ENCODE data around the gene RPN1.

The RPN1 gene

DNA sequence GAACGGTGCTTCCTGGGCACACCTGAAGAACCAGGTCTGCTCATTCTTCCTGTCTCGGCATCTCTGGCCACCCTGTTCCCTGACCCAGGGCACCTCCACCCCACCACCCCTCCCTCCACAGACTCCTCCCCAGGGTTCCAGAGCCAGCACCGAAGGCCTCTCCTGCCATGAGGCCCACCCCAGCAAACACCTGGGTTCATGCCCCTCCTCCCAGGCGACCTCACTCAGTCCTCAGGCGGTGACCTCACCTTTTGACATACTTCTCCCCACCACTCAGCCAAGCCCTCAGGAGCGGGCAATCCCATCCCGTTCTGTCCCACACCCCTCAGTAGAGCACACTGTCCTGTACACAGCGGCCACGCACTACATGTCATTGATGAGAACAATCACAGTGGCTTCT is 72.3 kb downstream of the RPN1 start:
- H3K4me3 ChIP-seq (ENCODE audit: low read depth, low read length) = no peak overlapping the region
- DNase-seq (ENCODE audit: low read depth) = no peak
- TF ChIP-seq CTCF (IDR thresholded peaks at IDR 0.05; ENCODE audit: low read depth, low read length, missing control alignments) = no peak

GRCh38 chr3:128577711-128578110 is 72.9 kb downstream of the RPN1 start:
- H3K4me3 ChIP-seq (ENCODE audit: low read depth, low read length) = no peak overlapping the region
- DNase-seq (ENCODE audit: low read depth) = no peak
- TF ChIP-seq CTCF (IDR thresholded peaks at IDR 0.05; ENCODE audit: low read depth, low read length, missing control alignments) = no peak

DNA sequence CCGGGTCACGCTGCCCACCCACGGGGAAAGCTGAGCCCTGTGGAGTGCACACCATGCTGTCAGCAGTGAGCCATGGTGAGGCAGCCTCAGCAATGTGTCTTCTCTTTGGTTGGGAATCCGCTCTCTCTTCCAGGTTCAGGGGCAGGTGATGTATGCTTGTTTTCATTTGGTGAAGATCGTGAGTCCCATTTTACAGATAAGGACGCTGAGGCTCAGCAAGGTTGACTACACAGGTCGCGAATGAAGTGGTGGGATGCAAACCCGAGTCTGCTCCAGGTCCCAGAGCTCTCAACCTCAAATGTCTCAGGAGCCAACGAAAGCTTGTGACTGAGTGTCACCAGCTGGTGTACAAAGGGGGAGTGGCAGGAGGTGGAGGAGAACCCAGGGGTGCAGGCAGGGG is 74.3 kb downstream of the RPN1 start:
- TF ChIP-seq CTCF (IDR thresholded peaks at IDR 0.05; ENCODE audit: low read depth, low read length, missing control alignments) = no peak
- no peak overlapping the region for H3K4me3 ChIP-seq (ENCODE audit: low read depth, low read length)
- DNase-seq (ENCODE audit: low read depth) = no peak

- TF ChIP-seq CTCF (IDR thresholded peaks at IDR 0.05; ENCODE audit: low read depth, low read length, missing control alignments) = no peak
- no peak for DNase-seq (ENCODE audit: low read depth)
- no peak overlapping the region for H3K4me3 ChIP-seq (ENCODE audit: low read depth, low read length)
Measured at GRCh38 chr3:128575777-128576176, 74.8 kb downstream of the RPN1 start.

DNA sequence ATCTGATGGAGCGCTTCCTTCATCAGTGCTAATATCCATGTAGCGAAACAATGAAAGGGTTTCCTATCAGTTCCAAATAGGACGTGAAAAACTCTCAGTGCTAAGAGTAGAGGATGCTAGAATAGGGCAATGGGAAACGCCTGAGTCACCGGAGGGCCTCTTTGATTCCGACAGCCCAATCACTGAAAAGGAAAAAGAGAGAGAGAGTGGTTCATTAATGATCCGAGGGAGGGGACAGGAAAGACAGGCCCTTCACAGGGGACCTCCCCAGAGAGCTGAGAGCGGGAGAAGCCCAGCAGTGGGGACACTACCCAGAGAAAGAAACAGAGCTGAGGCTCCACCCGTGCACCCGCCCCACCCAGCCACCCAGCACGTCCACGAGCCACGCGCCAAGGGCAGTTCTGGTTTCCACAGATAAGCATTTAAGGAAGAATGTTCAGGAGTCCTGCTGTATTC is 76.9 kb downstream of the RPN1 start:
- no peak for DNase-seq (ENCODE audit: low read depth)
- no peak overlapping the region for H3K4me3 ChIP-seq (ENCODE audit: low read depth, low read length)
- TF ChIP-seq CTCF (IDR thresholded peaks at IDR 0.05; ENCODE audit: low read depth, low read length, missing control alignments) = no peak

DNA sequence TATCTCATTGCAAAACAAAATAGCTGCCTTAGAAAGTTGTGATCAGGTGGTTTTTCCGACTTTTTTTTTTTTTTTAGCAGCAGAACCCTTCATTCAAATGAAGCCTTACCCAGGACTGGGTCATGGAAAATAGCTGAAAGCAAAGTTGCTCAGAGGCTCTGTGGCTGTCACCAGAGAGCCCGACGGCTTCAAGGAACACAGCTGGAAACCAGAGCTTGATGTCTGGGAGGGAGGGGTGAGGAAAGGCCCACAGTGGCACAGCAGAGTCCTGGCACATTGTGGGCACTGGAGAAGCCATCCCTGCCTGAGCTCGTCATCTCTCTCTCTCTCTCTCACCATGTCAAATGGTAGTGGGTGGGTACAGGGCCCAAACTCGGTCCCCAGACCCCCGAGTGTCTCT is 77.5 kb downstream of the RPN1 start:
- no peak for DNase-seq (ENCODE audit: low read depth)
- no peak for TF ChIP-seq CTCF (IDR thresholded peaks at IDR 0.05; ENCODE audit: low read depth, low read length, missing control alignments)
- H3K4me3 ChIP-seq (ENCODE audit: low read depth, low read length) = no peak overlapping the region

- H3K4me3 ChIP-seq (ENCODE audit: low read depth, low read length) = no peak overlapping the region
- DNase-seq (ENCODE audit: low read depth) = no peak
- peak; percentile 46 for TF ChIP-seq CTCF (IDR thresholded peaks at IDR 0.05; ENCODE audit: low read depth, low read length, missing control alignments)
Measured at GRCh38 chr3:128572644-128573105, 77.9 kb downstream of the RPN1 start.

Data from GM12864 (cell line).